ENCODE data around the gene CABP4. TPM values are rescaled to one million over a fixed set of nuclear protein-coding genes. Genes with fewer than 3 reads are reported as not detected.
"Not testable (repeated sequence)": the region's sequence is repeated elsewhere in the genome, so short reads cannot be mapped to it uniquely, and the experiment has no call there.

Gene CABP4
- total and polyA plus RNA-seq, 2 donors = 0.52 to 1.6 TPM

- Histone ChIP-seq H3K4me3 (ENCODE audit: low read length in 2 of 2) (no peak overlapping the region), H3K9me3 (ENCODE audit: control insufficient read depth in 2 of 2, insufficient read depth in 1 of 2, low read length in 1 of 2) (peaks cover 0 to 7% of the 10 kb centered on the region in 2 donors), H3K4me1 (ENCODE audit: control insufficient read depth in 2 of 2, insufficient read depth in 2 of 2, low read length in 2 of 2) (peaks cover 32 to 60% of the 10 kb centered on the region in 2 donors), H3K27me3 (ENCODE audit: control insufficient read depth in 2 of 2, insufficient read depth in 1 of 2, low read length in 1 of 2) (no peaks in the 10 kb centered on the region), H3K27ac (ENCODE audit: low read depth in 1 of 2, low read length in 1 of 2) (no peak overlapping the region), H3K36me3 (ENCODE audit: control insufficient read depth in 2 of 2, insufficient read depth in 2 of 2, low read length in 1 of 2) (no peaks in the 10 kb centered on the region)
- DNase-seq (ENCODE audit: low read depth in 6 of 9, low spot score in 9 of 9) = no peak
- 94% methylated on average over 34 of the region's 34 CpGs for WGBS
Measured at GRCh38 chr11:67423891-67424613, 31.1 kb upstream of the CABP4 start.

GRCh38 chr11:67427364-67427859 is 27.7 kb upstream of the CABP4 start:
- not testable (repeated sequence) for DNase-seq (ENCODE audit: low read depth in 6 of 9, low spot score in 9 of 9); H3K9me3 ChIP-seq (ENCODE audit: control insufficient read depth in 2 of 2, insufficient read depth in 1 of 2, low read length in 1 of 2); H3K27me3 ChIP-seq (ENCODE audit: control insufficient read depth in 2 of 2, insufficient read depth in 1 of 2, low read length in 1 of 2)
- H3K4me1 ChIP-seq (ENCODE audit: control insufficient read depth in 2 of 2, insufficient read depth in 2 of 2, low read length in 2 of 2) = peaks cover 20 to 63% of the 10 kb centered on the region in 2 donors
- peak overlapping the region; percentile 81 to 89 for H3K27ac ChIP-seq (ENCODE audit: low read depth in 1 of 2, low read length in 1 of 2)
- H3K4me3 ChIP-seq (ENCODE audit: low read length in 2 of 2) = peak overlapping the region; percentile 91 to 100
- WGBS = 84% methylated on average over 19 of the region's 19 CpGs
- H3K36me3 ChIP-seq (ENCODE audit: control insufficient read depth in 2 of 2, insufficient read depth in 2 of 2, low read length in 1 of 2) = peaks cover 23 to 25% of the 10 kb centered on the region in 2 donors

GRCh38 chr11:67428052-67429001 is 26.8 kb upstream of the CABP4 start, which contains the start of gene RPS6KB2:
RPS6KB2 (plus strand) TSS chr11:67428494; CDS start chr11:67428546, 52 bp downstream.
- Histone ChIP-seq H3K27ac (ENCODE audit: low read depth in 1 of 2, low read length in 1 of 2) (peak within 1 kb of the TSS; percentile 86 to 90), H3K4me3 (ENCODE audit: low read length in 2 of 2) (peak within 1 kb of the TSS; percentile 91 to 100), H3K4me1 (ENCODE audit: control insufficient read depth in 2 of 2, insufficient read depth in 2 of 2, low read length in 2 of 2) (peaks cover 12 to 57% of the 10 kb centered on the region in 2 donors), H3K9me3 (ENCODE audit: control insufficient read depth in 2 of 2, insufficient read depth in 1 of 2, low read length in 1 of 2) (peaks cover 0 to 7% of the 10 kb centered on the region in 2 donors), H3K27me3 (ENCODE audit: control insufficient read depth in 2 of 2, insufficient read depth in 1 of 2, low read length in 1 of 2) (no peaks in the 10 kb centered on the region), H3K36me3 (ENCODE audit: control insufficient read depth in 2 of 2, insufficient read depth in 2 of 2, low read length in 1 of 2) (peaks cover 32 to 33% of the 10 kb centered on the region in 2 donors)
- WGBS = under 1% methylated on average over 68 of the region's 68 CpGs
- peak; percentile 95 to 99 (median 97) for DNase-seq (ENCODE audit: low read depth in 6 of 9, low spot score in 9 of 9)

- peaks cover 14 to 59% of the 10 kb centered on the region in 2 donors for H3K4me1 ChIP-seq (ENCODE audit: control insufficient read depth in 2 of 2, insufficient read depth in 2 of 2, low read length in 2 of 2)
- 65% methylated on average over 12 of the region's 12 CpGs for WGBS
Measured at GRCh38 chr11:67429038-67429668, 26.0 kb upstream of the CABP4 start.

GRCh38 chr11:67429722-67430121 is 25.4 kb upstream of the CABP4 start:
- peaks cover 0 to 7% of the 10 kb centered on the region in 2 donors for H3K9me3 ChIP-seq (ENCODE audit: control insufficient read depth in 2 of 2, insufficient read depth in 1 of 2, low read length in 1 of 2)
- 96% methylated on average over 11 of the region's 11 CpGs for WGBS
- no peak for DNase-seq (ENCODE audit: low read depth in 6 of 9, low spot score in 9 of 9)
- H3K27ac ChIP-seq (ENCODE audit: low read depth in 1 of 2, low read length in 1 of 2) = peak overlapping the region in 1 of 2 donors; percentile 0
- no peaks in the 10 kb centered on the region for H3K27me3 ChIP-seq (ENCODE audit: control insufficient read depth in 2 of 2, insufficient read depth in 1 of 2, low read length in 1 of 2)
- peaks cover 45 to 47% of the 10 kb centered on the region in 2 donors for H3K36me3 ChIP-seq (ENCODE audit: control insufficient read depth in 2 of 2, insufficient read depth in 2 of 2, low read length in 1 of 2)
- peaks cover 20 to 59% of the 10 kb centered on the region in 2 donors for H3K4me1 ChIP-seq (ENCODE audit: control insufficient read depth in 2 of 2, insufficient read depth in 2 of 2, low read length in 2 of 2)
- H3K4me3 ChIP-seq (ENCODE audit: low read length in 2 of 2) = no peak overlapping the region

More at GRCh38 chr11:67429038-67429668, 26.0 kb upstream of the CABP4 start:
- H3K9me3 ChIP-seq (ENCODE audit: control insufficient read depth in 2 of 2, insufficient read depth in 1 of 2, low read length in 1 of 2) = peaks cover 0 to 7% of the 10 kb centered on the region in 2 donors
- peak in 1 of 9 donors; percentile 31 for DNase-seq (ENCODE audit: low read depth in 6 of 9, low spot score in 9 of 9)
- no peaks in the 10 kb centered on the region for H3K27me3 ChIP-seq (ENCODE audit: control insufficient read depth in 2 of 2, insufficient read depth in 1 of 2, low read length in 1 of 2)
- H3K27ac ChIP-seq (ENCODE audit: low read depth in 1 of 2, low read length in 1 of 2) = peak overlapping the region; percentile 8 to 86
- H3K36me3 ChIP-seq (ENCODE audit: control insufficient read depth in 2 of 2, insufficient read depth in 2 of 2, low read length in 1 of 2) = peaks cover 39 to 41% of the 10 kb centered on the region in 2 donors
- H3K4me3 ChIP-seq (ENCODE audit: low read length in 2 of 2) = peak overlapping the region; percentile 91 to 100

- H3K4me3 ChIP-seq (ENCODE audit: low read length in 2 of 2) = no peak overlapping the region
- H3K27me3 ChIP-seq (ENCODE audit: control insufficient read depth in 2 of 2, insufficient read depth in 1 of 2, low read length in 1 of 2) = no peaks in the 10 kb centered on the region
- WGBS = 97% methylated on average over 24 of the region's 24 CpGs
- H3K36me3 ChIP-seq (ENCODE audit: control insufficient read depth in 2 of 2, insufficient read depth in 2 of 2, low read length in 1 of 2) = peaks cover 60 to 66% of the 10 kb centered on the region in 2 donors
- peaks cover 34 to 73% of the 10 kb centered on the region in 2 donors for H3K4me1 ChIP-seq (ENCODE audit: control insufficient read depth in 2 of 2, insufficient read depth in 2 of 2, low read length in 2 of 2)
- no peak for DNase-seq (ENCODE audit: low read depth in 6 of 9, low spot score in 9 of 9)
- peaks cover 0 to 10% of the 10 kb centered on the region in 2 donors for H3K9me3 ChIP-seq (ENCODE audit: control insufficient read depth in 2 of 2, insufficient read depth in 1 of 2, low read length in 1 of 2)
- no peak overlapping the region for H3K27ac ChIP-seq (ENCODE audit: low read depth in 1 of 2, low read length in 1 of 2)
Measured at GRCh38 chr11:67431346-67432249, 23.6 kb upstream of the CABP4 start.

- peaks cover 0 to 4% of the 10 kb centered on the region in 2 donors for H3K9me3 ChIP-seq (ENCODE audit: control insufficient read depth in 2 of 2, insufficient read depth in 1 of 2, low read length in 1 of 2)
- no peaks in the 10 kb centered on the region for H3K27me3 ChIP-seq (ENCODE audit: control insufficient read depth in 2 of 2, insufficient read depth in 1 of 2, low read length in 1 of 2)
- 94% methylated on average over 22 of the region's 22 CpGs for WGBS
- H3K4me1 ChIP-seq (ENCODE audit: control insufficient read depth in 2 of 2, insufficient read depth in 2 of 2, low read length in 2 of 2) = peaks cover 35 to 73% of the 10 kb centered on the region in 2 donors
- peaks cover 60 to 67% of the 10 kb centered on the region in 2 donors for H3K36me3 ChIP-seq (ENCODE audit: control insufficient read depth in 2 of 2, insufficient read depth in 2 of 2, low read length in 1 of 2)
- peak overlapping the region; percentile 25 to 30 for H3K27ac ChIP-seq (ENCODE audit: low read depth in 1 of 2, low read length in 1 of 2)
- no peak overlapping the region for H3K4me3 ChIP-seq (ENCODE audit: low read length in 2 of 2)
- no peak for DNase-seq (ENCODE audit: low read depth in 6 of 9, low spot score in 9 of 9)
Measured at GRCh38 chr11:67432655-67433349, 22.4 kb upstream of the CABP4 start.
